Measurements from ENCODE around the gene ZNF213. TPM values are rescaled to one million over a fixed set of nuclear protein-coding genes. Genes with fewer than 3 reads are reported as not detected.

Gene ZNF213
- total RNA-seq, 6 experiments from 2014 or later, result 1.3 to 4.4 (median 1.7) TPM

DNA sequence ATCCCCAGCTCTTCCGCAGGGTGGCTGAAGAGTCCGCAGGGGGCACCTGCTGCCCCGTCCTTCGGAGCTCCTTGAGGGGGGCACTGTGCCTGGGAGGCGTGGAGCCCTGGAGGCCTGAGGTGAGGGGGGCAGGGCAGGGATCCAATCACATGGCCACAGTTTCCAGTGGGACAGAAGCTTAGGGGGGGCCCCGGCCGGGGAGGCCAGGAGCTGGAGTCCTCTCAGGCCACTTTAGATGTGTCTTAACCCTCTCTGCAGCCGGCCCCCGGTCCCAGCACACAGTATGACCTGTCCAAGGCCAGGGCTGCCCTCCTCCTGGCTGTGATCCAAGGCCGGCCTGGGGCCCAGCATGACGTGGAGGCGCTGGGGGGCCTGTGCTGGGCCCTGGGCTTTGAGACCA, 10.8 kb downstream of the ZNF213 start:
- no peak for ATAC-seq
- peak in 1 of 3 donors; percentile 45 for DNase-seq
- no peaks in the 10 kb centered on the region for H3K9me3 ChIP-seq
- no peaks in the 10 kb centered on the region for H3K36me3 ChIP-seq
- TF ChIP-seq, protein P1, sequence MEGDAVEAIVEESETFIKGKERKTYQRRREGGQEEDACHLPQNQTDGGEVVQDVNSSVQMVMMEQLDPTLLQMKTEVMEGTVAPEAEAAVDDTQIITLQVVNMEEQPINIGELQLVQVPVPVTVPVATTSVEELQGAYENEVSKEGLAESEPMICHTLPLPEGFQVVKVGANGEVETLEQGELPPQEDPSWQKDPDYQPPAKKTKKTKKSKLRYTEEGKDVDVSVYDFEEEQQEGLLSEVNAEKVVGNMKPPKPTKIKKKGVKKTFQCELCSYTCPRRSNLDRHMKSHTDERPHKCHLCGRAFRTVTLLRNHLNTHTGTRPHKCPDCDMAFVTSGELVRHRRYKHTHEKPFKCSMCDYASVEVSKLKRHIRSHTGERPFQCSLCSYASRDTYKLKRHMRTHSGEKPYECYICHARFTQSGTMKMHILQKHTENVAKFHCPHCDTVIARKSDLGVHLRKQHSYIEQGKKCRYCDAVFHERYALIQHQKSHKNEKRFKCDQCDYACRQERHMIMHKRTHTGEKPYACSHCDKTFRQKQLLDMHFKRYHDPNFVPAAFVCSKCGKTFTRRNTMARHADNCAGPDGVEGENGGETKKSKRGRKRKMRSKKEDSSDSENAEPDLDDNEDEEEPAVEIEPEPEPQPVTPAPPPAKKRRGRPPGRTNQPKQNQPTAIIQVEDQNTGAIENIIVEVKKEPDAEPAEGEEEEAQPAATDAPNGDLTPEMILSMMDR (IDR thresholded peaks at IDR 0.05), result no peak
- TF ChIP-seq POLR2A (IDR thresholded peaks at IDR 0.05), result no peak
- intact Hi-C loops (cut with DNase I), result no loop called here
- peaks cover 0 to 23% (median 7%) of the 10 kb centered on the region in 4 donors for H3K4me1 ChIP-seq
- no peak overlapping the region for H3K27ac ChIP-seq
- WGBS (ENCODE audit: insufficient coverage, low coverage, low lambda C conversion rate, missing lambda C conversion rate), result no CpG with 5 or more reads among the region's 12 CpGs
- H3K27me3 ChIP-seq, result no peaks in the 10 kb centered on the region
- no peak overlapping the region for H3K4me3 ChIP-seq

DNA sequence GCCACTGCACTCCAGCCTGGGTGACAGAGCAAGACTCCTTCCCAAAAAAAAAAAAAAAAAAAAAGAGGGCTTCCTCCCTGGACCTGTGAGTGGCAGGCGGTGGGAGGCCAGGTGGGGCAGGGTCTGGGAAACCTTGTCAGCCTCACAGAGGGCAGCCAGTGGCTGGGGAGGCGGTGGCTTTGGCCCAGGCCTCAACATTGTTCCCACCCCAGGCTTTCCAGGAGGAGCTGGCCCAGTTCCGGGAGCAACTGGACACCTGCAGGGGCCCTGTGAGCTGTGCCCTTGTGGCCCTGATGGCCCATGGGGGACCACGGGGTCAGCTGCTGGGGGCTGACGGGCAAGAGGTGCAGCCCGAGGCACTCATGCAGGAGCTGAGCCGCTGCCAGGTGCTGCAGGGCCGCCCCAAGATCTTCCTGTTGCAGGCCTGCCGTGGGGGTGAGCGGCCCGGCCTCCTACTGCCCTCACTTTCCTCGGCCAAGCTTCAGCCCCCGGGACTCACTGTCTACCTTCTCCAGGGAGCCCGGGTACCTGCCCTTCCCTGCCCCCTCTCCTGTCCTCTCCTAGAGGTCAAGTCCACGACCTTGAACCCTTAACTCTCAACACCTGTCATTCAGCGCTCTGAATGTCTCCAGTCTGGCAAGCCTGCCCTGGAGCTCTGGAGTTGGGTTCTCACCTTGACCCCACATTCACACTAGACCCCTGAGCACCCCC, 12.4 kb downstream of the ZNF213 start:
- Histone ChIP-seq H3K36me3 (no peaks in the 10 kb centered on the region), H3K27me3 (no peaks in the 10 kb centered on the region), H3K27ac (no peak overlapping the region), H3K4me1 (peaks cover 0 to 23% (median 9%) of the 10 kb centered on the region in 4 donors), H3K4me3 (no peak overlapping the region), H3K9me3 (no peaks in the 10 kb centered on the region)
- ATAC-seq, result no peak
- DNase-seq, result peak in 1 of 3 donors; percentile 52
- intact Hi-C loops (cut with DNase I), result no loop called here
- 76% methylated on average over 3 of the region's 16 CpGs for WGBS (ENCODE audit: insufficient coverage, low coverage, low lambda C conversion rate, missing lambda C conversion rate)
- TF ChIP-seq POLR2A (IDR thresholded peaks at IDR 0.05), result no peak
- TF ChIP-seq, protein P1 (IDR thresholded peaks at IDR 0.05), result no peak

DNA sequence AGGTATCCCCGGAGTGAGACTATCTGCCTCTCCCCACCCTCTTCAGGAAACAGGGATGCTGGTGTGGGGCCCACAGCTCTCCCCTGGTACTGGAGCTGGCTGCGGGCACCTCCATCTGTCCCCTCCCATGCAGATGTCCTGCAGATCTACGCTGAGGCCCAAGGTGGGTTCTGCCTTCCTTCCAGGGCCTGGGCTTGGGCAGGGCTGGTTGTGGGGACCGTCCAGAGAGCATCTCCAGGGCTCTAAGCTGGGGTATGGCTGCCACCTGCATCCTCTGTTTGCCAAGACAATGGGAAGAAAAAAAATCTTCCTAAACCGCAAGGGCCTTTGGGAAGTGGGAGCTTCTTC, 12.9 kb downstream of the ZNF213 start:
- no peaks in the 10 kb centered on the region for H3K9me3 ChIP-seq
- no peak for DNase-seq
- no peaks in the 10 kb centered on the region for H3K27me3 ChIP-seq
- whole genome bisulfite sequencing (ENCODE audit: insufficient coverage, low coverage, low lambda C conversion rate, missing lambda C conversion rate), result 86% methylated on average over 4 of the region's 5 CpGs
- H3K4me1 ChIP-seq, result peaks cover 0 to 23% (median 9%) of the 10 kb centered on the region in 4 donors
- intact Hi-C loops (cut with DNase I), result no loop called here
- no peak overlapping the region for H3K4me3 ChIP-seq
- H3K36me3 ChIP-seq, result no peaks in the 10 kb centered on the region
- no peak overlapping the region for H3K27ac ChIP-seq
- ATAC-seq, result no peak
- TF ChIP-seq, protein P1 (IDR thresholded peaks at IDR 0.05), result no peak
- TF ChIP-seq POLR2A (IDR thresholded peaks at IDR 0.05), result no peak

DNA sequence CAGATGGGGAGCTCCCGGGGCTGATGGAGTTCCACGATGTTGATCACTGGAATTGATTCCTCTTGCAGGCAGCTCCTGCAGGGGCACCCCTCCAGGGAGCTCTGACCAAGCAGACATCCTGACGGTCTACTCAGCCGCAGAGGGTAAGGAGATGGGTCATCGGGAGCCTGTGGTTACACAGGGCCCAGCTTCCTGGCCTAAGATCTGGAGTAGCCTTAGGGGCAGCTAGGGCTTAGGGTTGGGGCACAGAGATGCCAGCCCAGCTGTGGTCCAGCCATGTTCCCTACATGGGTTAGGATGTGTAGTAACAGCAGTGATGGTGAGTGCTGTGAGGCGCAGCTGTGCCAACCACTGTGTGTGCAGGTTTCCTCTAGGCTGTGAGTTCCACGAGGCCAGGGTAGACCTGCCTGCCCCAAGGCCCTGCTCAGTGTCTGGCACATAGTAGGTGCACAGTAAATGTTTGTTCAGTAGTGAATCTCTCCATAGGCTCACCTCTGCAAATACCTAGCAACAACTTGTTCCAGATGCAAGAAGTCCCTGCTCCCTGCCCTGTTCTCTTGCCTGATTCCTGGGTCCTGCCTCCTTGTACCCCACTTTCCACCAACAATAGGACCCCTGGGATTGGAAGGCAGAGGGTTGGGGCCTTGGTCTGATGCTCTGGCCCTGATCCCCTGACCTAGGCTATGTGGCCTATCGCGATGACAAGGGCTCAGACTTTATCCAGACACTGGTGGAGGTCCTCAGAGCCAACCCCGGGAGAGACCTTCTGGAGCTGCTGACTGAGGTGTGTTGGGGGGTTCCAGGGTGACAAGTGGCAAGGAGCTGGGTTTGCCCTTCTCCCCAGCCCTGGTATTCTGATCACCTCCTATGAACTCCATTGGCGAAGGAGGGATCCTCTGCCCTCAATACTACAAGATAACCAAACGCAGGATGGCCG, 13.7 kb downstream of the ZNF213 start:
- Histone ChIP-seq H3K9me3 (no peaks in the 10 kb centered on the region), H3K27ac (no peak overlapping the region), H3K36me3 (no peaks in the 10 kb centered on the region), H3K4me1 (peaks cover 0 to 15% (median 5%) of the 10 kb centered on the region in 4 donors), H3K4me3 (no peak overlapping the region), H3K27me3 (no peaks in the 10 kb centered on the region)
- DNase-seq (peak in 1 of 3 donors; percentile 45), ATAC-seq (no peak)
- TF ChIP-seq POLR2A (IDR thresholded peaks at IDR 0.05), result no peak
- WGBS (ENCODE audit: insufficient coverage, low coverage, low lambda C conversion rate, missing lambda C conversion rate), result 100% methylated on average over 4 of the region's 13 CpGs
- intact Hi-C loops (cut with DNase I), result no loop called here

DNA sequence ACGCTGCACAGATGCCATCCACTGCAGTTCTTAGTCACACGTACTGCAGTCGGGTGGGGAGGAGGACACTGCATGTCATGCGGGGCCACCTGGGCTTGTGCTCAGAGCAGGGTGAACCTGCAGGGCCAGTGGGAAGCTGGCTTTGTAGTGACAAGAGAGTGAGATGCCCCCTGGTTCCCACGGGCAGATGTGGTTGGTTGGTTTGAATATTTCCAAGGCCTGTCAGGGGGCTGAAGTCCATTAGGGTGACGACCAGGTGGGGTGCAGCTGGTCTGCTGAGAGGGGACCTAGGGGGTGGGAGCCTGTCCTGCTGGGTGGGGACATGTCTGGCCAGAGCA, 14.3 kb downstream of the ZNF213 start:
- Histone ChIP-seq H3K27ac (no peak overlapping the region), H3K4me1 (peaks cover 0 to 11% (median 4%) of the 10 kb centered on the region in 4 donors), H3K4me3 (no peak overlapping the region), H3K27me3 (no peaks in the 10 kb centered on the region), H3K36me3 (no peaks in the 10 kb centered on the region), H3K9me3 (no peaks in the 10 kb centered on the region)
- DNase-seq (no peak), ATAC-seq (no peak)
- intact Hi-C loops (cut with DNase I), result no loop called here
- TF ChIP-seq POLR2A (IDR thresholded peaks at IDR 0.05), result no peak
- TF ChIP-seq, protein P1 (IDR thresholded peaks at IDR 0.05), result no peak
- WGBS (ENCODE audit: insufficient coverage, low coverage, low lambda C conversion rate, missing lambda C conversion rate), result 93% methylated on average over 5 of the region's 6 CpGs
